ENCODE data around the gene PKN1.
A peak's percentile ranks its signal among the peaks of the same experiment; 100 is the strongest.

Gene PKN1

DNA sequence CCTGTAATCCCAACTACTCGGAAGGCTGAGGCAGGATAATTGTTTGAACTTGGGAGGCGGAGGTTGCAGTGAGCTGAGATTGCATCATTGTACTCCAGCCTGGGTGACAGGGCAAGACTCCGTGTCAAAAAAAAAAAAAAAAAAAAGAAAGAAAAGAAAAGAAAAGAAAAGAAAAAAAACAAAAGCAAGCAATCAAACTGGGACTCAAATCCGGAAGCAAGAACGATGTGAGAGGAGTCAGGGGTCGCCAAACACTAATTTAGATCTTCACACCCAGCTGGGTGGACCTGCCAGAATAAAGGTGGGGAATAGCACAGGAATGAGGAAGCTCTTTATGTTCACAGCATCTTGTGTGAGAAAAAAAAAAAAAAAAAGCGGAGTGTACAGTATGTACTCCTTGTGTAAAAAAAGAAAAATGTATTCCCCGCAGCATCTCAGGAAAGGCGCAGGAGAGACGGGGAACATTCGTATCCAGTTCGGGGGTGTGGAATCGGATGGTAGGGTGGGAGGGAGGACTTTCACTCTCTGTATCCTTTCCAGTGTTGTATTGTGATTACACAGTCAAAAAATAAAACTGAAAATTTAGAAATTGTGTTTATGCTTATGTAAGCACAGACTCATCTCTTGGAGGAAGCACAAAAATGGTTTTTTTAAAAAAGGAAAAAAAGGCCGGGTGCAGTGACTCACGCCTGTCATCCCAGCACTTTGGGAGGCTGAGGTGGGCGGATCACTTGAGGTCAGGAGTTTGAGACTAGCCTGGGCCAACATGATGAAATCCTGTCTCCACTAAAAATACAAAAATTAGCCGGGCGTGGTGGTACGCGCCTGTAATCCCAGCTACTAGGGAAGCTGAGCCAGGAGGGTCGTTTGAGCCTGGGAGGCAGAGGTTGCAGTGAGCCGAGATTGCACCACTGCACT, 77.5 kb downstream of the PKN1 start:
- DNase-seq = peak in 2 of 51 donors; percentile 39 to 45

DNA sequence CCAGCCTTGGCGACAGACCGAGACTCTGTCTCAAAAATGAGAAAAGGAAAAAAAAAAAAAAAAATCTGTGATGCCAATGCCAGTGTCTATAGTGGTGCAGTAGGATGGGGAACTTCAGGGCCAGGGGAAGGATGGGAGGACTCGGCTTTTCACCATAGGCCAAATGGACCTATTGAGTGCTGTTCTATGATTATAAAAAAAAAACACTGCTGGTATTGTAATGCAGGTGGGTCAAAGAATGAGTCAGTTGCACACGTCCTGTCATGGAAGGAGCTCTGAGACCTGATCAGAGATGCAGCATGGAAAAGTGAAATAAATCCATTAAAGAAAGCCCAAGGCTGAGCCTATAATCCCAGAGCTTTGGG, 78.1 kb downstream of the PKN1 start:
- no peak for DNase-seq

DNA sequence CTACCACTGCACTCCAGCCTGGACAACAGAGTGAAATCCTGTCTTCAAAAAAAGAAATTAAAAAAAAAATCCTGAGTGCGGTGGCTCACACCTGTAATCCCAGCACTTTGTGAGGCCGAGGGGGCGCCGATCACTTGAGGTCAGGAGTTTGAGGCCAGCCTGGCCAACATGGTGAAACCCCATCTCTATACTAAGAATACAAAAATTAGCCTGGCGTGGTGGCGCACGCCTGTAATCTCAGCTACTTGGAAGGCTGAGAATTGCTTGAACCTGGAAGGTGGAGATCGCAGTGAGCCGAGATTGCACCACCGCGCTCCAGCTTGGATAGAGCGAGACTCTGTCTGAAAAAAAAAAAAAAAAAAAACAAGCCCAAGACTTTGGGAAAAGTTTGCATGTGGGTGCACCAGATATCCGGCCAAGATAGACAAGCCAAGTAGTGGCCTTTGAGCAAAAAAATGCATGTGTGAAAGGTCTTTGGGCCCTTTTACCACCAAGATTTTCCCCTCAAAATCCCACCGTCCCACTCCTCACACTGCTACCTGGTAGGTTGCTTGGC, 79.4 kb downstream of the PKN1 start:
- DNase-seq = peak in 1 of 51 donors; percentile 52

DNA sequence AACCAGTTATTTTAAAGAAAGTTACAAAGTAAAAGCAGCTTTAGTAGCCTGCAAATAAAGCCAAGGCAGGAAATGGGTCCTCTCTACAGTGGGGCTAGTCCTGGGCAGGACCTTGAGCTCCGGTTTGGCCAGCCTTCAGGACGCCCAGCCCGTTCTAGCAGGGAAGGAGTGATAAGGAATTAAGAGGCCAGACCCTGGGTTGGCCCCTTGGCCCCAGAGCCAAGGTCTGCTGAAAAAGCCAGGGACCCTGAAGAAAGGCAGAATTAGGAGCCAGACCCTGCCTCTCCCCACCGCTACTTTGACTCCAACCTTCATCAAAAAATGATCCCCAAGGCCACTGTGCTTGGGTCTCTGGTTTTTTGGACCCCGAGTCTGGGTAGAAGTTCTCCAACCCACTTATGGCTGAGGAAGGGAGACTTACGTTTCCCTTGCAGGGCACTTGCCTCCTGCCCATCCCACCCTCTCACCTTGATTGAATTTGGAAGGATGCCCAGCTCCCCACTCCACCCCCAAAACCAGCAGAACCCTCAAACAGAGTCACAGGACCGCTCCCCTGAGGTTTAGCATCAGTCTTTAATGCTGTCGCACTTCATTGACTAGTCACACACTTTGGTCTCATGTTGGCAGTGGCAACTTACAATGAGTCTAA, 81.2 kb downstream of the PKN1 start:
- DNase-seq = peak in 9 of 51 donors; percentile 22 to 83 (median 47)

DNA sequence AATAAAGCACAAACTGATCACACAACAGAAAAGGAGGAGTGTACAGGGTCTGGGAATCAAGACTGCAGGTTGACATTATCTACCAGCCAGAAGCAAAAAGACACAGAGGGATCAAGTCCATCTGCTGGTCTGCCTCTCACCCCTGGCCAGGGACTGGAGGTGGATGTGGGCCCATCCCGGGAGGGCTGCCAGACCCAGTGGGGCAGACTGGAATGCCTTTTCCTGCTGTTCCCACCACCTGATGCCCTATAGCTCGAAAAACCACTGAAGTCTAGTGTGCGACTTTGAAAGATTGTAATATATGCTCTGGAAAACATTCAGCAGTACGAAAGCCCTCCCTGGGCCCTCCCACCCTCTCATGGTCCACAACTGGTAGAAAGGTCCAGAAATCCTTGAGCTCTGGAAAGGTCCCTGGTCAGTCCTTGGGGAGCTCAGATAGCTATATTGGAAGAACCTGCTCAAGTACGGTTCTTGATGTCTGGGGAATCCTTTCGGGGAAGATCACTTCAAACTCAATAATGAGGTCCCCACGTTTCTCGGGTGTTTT, 82.5 kb downstream of the PKN1 start:
- peak in 12 of 51 donors; percentile 10 to 53 (median 24) for DNase-seq

DNA sequence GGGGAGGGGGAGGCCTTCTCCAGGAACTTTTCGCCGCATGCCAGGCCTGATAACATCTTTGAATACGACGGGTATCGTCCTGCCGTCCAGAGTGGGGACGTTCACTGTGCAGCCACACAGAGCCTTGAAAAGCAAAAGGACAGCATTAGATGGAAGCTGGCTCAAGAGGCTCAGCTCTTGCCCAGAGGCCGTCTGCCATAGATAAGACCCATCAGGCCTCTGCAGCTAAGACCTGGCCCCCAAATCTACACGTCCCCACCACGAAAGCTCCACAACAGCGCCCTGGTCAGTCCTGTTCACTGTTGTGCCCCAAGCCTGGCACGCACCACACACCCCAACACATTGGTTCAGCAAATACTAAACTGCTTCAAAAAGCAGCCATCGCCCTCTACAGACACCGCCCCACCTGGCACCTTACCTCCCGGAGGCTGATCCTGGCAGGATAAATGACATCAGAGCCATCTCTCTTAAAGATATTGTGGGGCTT, 83.0 kb downstream of the PKN1 start:
- DNase-seq = peak in 6 of 51 donors; percentile 16 to 63 (median 34)

DNA sequence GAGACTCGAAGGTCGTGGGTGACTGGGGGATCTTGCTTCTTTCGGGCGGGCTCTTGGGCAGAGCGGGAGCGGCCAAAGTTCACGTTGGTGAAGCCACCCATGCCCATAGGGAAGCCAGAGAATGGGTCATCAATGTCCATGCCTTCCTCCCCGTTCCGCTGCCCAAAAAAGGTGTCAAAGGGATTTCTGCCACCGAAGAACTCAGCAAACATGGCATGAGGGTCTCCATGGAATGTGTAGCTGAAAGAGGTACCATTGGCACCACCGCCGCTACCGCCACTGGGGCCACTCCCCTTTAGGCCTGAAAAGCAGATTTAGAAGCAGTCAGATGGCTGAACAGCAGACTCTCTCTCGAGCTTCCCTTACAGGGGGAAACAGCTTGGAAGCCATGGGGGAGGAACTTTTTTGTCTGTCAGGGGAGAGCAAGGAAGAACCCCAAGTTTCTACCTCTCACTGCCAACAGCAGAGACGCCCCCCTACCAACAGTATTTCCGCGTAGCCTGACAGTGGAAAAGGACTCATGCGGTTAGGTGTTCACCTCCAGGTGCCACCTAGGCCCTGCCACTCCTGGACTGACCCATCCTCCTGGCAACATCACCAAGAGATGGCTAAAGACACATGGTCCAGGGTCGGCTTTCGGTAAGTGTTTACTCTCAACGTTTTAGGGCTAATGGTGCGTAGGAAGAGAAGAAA, 83.8 kb downstream of the PKN1 start:
- peak in 13 of 51 donors; percentile 12 to 56 (median 38) for DNase-seq

DNA sequence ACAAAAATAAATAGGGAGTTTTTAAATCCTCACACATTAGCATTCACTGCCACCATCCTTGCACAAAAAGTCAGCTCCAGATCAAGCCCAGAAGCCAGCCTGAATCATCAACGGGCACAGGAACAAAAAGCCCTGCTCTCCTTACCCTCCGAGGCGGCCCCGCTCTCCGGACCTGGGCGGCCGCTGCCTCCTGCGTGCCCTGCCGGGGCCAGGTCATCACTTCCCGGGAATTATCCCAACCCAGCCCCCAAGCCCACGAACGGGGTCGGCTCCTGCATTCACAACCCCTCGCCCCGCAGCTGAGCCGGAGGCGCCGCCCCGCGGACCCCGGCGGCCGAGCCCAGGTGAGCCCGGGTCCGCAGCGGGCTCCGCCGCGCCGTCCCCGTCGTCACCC, 84.3 kb downstream of the PKN1 start:
- DNase-seq = peak in 7 of 51 donors; percentile 57 to 78 (median 63)

DNA sequence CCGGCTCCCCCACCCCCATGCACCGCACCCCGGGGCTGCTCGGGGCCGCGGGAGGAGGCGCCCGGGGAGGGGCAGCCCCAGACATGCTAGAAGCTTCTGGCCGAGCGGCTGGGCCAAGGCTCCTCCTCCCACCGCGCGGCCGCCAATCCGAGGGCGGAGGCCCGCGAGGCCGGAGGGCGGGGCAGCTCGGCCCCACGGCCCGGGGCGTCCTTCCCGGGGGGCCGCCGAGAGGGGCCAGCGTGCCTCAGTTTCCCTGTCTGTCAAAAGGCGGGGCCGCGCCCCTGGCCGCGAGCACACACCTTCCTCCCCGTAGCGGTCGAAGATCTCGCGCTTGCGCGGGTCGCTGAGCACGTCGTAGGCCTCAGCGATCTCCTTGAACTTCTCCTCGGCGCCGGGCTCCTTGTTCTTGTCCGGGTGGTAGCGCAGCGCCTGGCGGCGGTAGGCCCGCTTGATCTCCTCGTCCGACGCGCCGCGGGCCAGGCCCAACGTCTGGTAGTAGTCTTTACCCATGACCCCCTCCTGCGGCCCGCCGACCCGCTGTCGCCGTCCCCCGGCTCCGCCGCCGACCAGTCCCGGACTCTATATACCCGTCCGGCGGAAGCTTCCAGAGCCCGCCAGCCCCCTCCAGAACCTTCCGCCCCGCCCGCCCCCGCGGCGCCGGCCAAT, 84.9 kb downstream of the PKN1 start, which contains the start of gene DNAJB1:
Gene DNAJB1, minus strand, starts transcription at position 558 of the 666 bp plus-strand sequence. Its CDS starts 48 bp downstream, at position 510.
- DNase-seq = peak in 49 of 51 donors; percentile 53 to 100 (median 83)

DNA sequence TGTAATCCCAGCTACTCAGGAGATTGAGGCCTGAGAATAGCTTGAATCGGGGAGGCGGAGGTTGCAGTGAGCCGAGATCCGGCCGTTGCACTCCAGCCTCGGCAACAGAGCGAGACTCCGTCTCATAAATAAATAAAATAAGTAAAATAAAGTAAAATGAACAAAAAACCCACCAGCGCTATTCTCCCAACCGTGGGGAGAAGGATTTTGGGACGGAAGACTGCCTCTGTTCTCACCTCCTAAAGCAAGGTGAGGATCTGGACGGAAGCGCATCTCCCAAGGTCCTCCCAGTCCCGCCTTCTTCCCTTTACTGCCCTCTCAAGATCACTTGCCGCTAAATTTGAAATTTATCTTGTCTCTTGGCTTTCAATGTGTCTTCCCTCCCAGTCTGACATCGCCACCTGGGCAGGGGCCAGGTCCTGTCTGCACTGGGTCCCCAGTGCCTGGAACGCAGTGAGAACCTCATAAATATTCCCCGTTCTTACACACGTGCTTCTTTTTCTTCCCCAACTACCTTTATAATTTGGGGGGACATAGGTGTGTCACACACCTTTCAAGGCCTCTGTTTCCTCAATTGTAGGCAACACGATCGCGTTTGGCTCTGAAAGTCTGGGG, 86.2 kb downstream of the PKN1 start:
- no peak for DNase-seq

DNA sequence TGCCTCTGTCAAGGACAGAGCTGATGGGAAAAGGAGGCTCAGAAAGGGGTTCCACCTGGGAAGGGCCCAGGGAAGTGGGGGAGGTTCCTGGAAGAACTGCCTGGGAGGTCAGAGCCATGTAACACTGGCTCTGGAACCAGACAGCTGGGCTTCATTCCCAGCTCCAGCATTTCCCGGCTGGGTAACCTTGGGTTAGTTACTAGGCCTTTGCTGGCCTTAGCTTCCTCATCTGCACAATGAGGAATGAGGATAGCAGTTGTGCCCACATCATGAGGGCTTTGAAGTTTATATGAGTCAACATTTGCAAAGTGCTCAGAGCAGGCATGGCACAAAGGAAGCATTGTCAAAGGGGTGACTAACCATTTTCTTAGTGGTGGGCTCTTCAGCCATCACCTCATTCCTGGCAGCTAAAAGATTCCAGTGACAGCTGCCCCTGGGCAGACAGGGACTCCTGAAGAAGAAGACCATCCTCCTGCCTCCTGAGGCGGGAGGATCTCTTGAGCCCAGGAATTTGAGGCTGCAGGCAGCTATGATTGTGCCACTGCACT, 86.8 kb downstream of the PKN1 start:
- peak in 13 of 51 donors; percentile 15 to 61 (median 33) for DNase-seq

DNA sequence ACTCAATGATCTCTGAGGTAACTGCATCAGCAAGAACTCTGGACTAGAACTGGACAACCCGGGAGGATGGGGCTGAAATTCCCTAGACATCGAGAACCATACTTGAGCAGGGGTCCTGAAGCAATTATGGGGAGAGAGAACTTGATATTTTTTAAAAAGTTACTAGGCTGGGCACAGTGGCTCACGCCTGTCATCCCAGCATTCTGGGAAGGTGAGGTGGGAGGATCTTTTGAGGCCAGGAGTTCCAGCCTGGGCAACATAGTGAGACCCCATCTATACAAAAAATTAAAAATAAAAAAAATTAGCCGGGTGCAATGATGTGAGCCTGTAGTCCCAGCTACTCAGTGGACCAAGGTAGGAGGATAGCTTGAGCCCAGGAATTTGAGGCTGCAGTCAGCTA, 87.4 kb downstream of the PKN1 start:
- DNase-seq = no peak

Data from hypothalamus (tissue), 51 donors.